WTC11 (cell line): ENCODE results near the gene PTPRN2. TPM values are rescaled to one million over a fixed set of nuclear protein-coding genes. Genes with fewer than 3 reads are reported as not detected.

ENCODE experiments used
- ATAC-seq: fragments of 200-7000 bp; cut with Tn5 transposase; 2 replicates; pipeline ENCODE4 v1.10.0; 2021; ENCODE audit warnings: mild to moderate bottlenecking, moderate library complexity
- CTCF ChIA-PET: fragments of 300-600 bp; sonication (Branson Sonifier 250); formaldehyde crosslinking; loops from one replicate; lab custom pipeline; 2021; ENCODE audit warnings: antibody characterized with exemption; lab: Charles Lee
- POLR2A ChIA-PET: fragments of 350-600 bp; sonication (Branson Sonifier 250); formaldehyde crosslinking; loops from one replicate; lab custom pipeline; 2021; ENCODE audit warnings: antibody characterized with exemption; lab: Charles Lee
- DNase-seq: peaks from one replicate; pipeline ENCODE4 v3.0.0; 2021; ENCODE audit warnings: low spot score
- H3K27ac Mint-ChIP-seq: 2 replicates; pipeline ENCODE4 v1.8.0; 2021; ENCODE audit warnings: mixed read lengths
- H3K27me3 Mint-ChIP-seq: 2 replicates; pipeline ENCODE4 v1.8.0; 2021; ENCODE audit warnings: low read depth, mild to moderate bottlenecking, moderate library complexity, mixed read lengths
- H3K36me3 Mint-ChIP-seq: 2 replicates; pipeline ENCODE4 v1.8.0; 2021; ENCODE audit warnings: mixed read lengths
- H3K4me1 Mint-ChIP-seq: 2 replicates; pipeline ENCODE4 v1.8.0; 2022; ENCODE audit warnings: mixed read lengths
- H3K4me3 Mint-ChIP-seq: 2 replicates; pipeline ENCODE4 v1.8.0; 2021; ENCODE audit warnings: mild to moderate bottlenecking, moderate library complexity, mixed read lengths
- H3K9me3 Mint-ChIP-seq: 2 replicates; pipeline ENCODE4 v1.8.0; 2021; ENCODE audit warnings: mixed read lengths
- CBFB ChIP-seq: sonication (generic); formaldehyde crosslinking; IDR thresholded peaks from 2 replicates; pipeline ENCODE4 v1.8.1; 2022; ENCODE audit warnings: mild to moderate bottlenecking, low read depth, missing genetic modification reagents
- CREB1 ChIP-seq: sonication (generic); formaldehyde crosslinking; IDR thresholded peaks from 2 replicates; pipeline ENCODE4 v1.8.0; 2023; ENCODE audit warnings: mild to moderate bottlenecking, missing genetic modification reagents
- E2F5 ChIP-seq: sonication (generic); formaldehyde crosslinking; IDR thresholded peaks from 2 replicates; pipeline ENCODE4 v1.8.1; 2022; ENCODE audit warnings: mild to moderate bottlenecking, moderate library complexity, missing genetic modification reagents
- HMGA2 ChIP-seq: fragments of 250-450 bp; sonication (Bioruptor Pico); IDR thresholded peaks from 2 replicates; pipeline ENCODE4 v1.4.0; 2021; ENCODE audit warnings: mild to moderate bottlenecking, moderate library complexity
- MAX ChIP-seq: sonication (generic); formaldehyde crosslinking; IDR thresholded peaks from 2 replicates; pipeline ENCODE4 v1.8.0; 2022; ENCODE audit warnings: mild to moderate bottlenecking, missing genetic modification reagents
- TCF7 ChIP-seq: sonication (generic); formaldehyde crosslinking; IDR thresholded peaks from 2 replicates; pipeline ENCODE4 v1.8.0; 2022; ENCODE audit warnings: mild to moderate bottlenecking, low read depth, missing genetic modification reagents, moderate library complexity
- TP53 ChIP-seq: sonication (generic); formaldehyde crosslinking; IDR thresholded peaks from 2 replicates; pipeline ENCODE4 v1.8.1; 2023; ENCODE audit warnings: mild to moderate bottlenecking, missing genetic modification reagents
- ZNF219 ChIP-seq: sonication (generic); formaldehyde crosslinking; IDR thresholded peaks from 2 replicates; pipeline ENCODE4 v1.8.0; 2023; ENCODE audit warnings: missing genetic modification reagents, mild to moderate bottlenecking, borderline replicate concordance
- ZNF317 ChIP-seq: sonication (generic); formaldehyde crosslinking; IDR thresholded peaks from 2 replicates; pipeline ENCODE4 v1.8.1; 2023; ENCODE audit warnings: low read depth, mild to moderate bottlenecking, moderate library complexity, missing genetic modification reagents, borderline replicate concordance
- total RNA-seq: library from RNA; stranded (reverse); gene quantifications from 3 replicates; pipeline ENCODE4 v1.2.3, GENCODE V29; 2021
- TF ChIP-seq, protein P1 (sequence below): sonication (generic); formaldehyde crosslinking; IDR thresholded peaks from 2 replicates; pipeline ENCODE4 v1.8.0; 2023; ENCODE audit warnings: missing genetic modification reagents
- TF ChIP-seq, protein P2 (sequence below): sonication (generic); formaldehyde crosslinking; IDR thresholded peaks from 2 replicates; pipeline ENCODE4 v1.8.0; 2023; ENCODE audit warnings: mild to moderate bottlenecking, missing genetic modification reagents
- TF ChIP-seq, protein P3 (sequence below): sonication (generic); formaldehyde crosslinking; IDR thresholded peaks from 2 replicates; pipeline ENCODE4 v1.8.0; 2022; ENCODE audit warnings: mild to moderate bottlenecking, missing genetic modification reagents
- TF ChIP-seq, protein P4 (sequence below): sonication (generic); formaldehyde crosslinking; conservative IDR thresholded peaks from 2 replicates; pipeline ENCODE4 v1.8.1; 2022; ENCODE audit warnings: mild to moderate bottlenecking, missing genetic modification reagents
- TF ChIP-seq, protein P5 (sequence below): sonication (generic); formaldehyde crosslinking; IDR thresholded peaks from 2 replicates; pipeline ENCODE4 v1.8.1; 2022; ENCODE audit warnings: mild to moderate bottlenecking, missing genetic modification reagents, moderate library complexity, borderline replicate concordance

Gene PTPRN2
- total RNA-seq, 1 experiment from 2014 or later: 4.7 TPM

- DNase-seq (no peak), ATAC-seq (peak; percentile 45)
- H3K27ac Mint-ChIP-seq: peak overlapping the region; percentile 76
- H3K27me3 Mint-ChIP-seq: peaks cover 41% of the 10 kb centered on the region
- TF ChIP-seq MAX (CRISPR knock-in tag) (peak; percentile 47; the same call in 1 of the 2 replicates), ZNF317 (CRISPR knock-in tag) (no peak)
- CTCF ChIA-PET: interaction anchor here (1.1 kb wide), 1 partner anchor 410 kb away, joined by 3 read pairs; no protein-coding TSS in a partner anchor
- no peak overlapping the region for H3K4me3 Mint-ChIP-seq
- H3K9me3 Mint-ChIP-seq: no peaks in the 10 kb centered on the region
- POLR2A ChIA-PET: no interaction called here
- peaks cover 46% of the 10 kb centered on the region for H3K4me1 Mint-ChIP-seq
- H3K36me3 Mint-ChIP-seq: no peaks in the 10 kb centered on the region
These were observed 20.4 kb downstream of the PTPRN2 start for GRCh38 chr7:158567153-158567603.

- TF ChIP-seq, protein P1, sequence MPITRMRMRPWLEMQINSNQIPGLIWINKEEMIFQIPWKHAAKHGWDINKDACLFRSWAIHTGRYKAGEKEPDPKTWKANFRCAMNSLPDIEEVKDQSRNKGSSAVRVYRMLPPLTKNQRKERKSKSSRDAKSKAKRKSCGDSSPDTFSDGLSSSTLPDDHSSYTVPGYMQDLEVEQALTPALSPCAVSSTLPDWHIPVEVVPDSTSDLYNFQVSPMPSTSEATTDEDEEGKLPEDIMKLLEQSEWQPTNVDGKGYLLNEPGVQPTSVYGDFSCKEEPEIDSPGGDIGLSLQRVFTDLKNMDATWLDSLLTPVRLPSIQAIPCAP (CRISPR knock-in tag): no peak
- no peak for TF ChIP-seq TP53 (CRISPR knock-in tag)
- TF ChIP-seq, protein P2, sequence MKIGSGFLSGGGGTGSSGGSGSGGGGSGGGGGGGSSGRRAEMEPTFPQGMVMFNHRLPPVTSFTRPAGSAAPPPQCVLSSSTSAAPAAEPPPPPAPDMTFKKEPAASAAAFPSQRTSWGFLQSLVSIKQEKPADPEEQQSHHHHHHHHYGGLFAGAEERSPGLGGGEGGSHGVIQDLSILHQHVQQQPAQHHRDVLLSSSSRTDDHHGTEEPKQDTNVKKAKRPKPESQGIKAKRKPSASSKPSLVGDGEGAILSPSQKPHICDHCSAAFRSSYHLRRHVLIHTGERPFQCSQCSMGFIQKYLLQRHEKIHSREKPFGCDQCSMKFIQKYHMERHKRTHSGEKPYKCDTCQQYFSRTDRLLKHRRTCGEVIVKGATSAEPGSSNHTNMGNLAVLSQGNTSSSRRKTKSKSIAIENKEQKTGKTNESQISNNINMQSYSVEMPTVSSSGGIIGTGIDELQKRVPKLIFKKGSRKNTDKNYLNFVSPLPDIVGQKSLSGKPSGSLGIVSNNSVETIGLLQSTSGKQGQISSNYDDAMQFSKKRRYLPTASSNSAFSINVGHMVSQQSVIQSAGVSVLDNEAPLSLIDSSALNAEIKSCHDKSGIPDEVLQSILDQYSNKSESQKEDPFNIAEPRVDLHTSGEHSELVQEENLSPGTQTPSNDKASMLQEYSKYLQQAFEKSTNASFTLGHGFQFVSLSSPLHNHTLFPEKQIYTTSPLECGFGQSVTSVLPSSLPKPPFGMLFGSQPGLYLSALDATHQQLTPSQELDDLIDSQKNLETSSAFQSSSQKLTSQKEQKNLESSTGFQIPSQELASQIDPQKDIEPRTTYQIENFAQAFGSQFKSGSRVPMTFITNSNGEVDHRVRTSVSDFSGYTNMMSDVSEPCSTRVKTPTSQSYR (CRISPR knock-in tag): no peak
- TF ChIP-seq TCF7 (CRISPR knock-in tag): no peak
- no peak for TF ChIP-seq HMGA2
- TF ChIP-seq CBFB (CRISPR knock-in tag): no peak
- TF ChIP-seq, protein P3, sequence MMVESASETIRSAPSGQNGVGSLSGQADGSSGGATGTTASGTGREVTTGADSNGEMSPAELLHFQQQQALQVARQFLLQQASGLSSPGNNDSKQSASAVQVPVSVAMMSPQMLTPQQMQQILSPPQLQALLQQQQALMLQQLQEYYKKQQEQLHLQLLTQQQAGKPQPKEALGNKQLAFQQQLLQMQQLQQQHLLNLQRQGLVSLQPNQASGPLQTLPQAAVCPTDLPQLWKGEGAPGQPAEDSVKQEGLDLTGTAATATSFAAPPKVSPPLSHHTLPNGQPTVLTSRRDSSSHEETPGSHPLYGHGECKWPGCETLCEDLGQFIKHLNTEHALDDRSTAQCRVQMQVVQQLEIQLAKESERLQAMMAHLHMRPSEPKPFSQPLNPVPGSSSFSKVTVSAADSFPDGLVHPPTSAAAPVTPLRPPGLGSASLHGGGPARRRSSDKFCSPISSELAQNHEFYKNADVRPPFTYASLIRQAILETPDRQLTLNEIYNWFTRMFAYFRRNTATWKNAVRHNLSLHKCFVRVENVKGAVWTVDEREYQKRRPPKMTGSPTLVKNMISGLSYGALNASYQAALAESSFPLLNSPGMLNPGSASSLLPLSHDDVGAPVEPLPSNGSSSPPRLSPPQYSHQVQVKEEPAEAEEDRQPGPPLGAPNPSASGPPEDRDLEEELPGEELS (CRISPR knock-in tag): no peak
- no peak for TF ChIP-seq CREB1
- TF ChIP-seq, protein P4, sequence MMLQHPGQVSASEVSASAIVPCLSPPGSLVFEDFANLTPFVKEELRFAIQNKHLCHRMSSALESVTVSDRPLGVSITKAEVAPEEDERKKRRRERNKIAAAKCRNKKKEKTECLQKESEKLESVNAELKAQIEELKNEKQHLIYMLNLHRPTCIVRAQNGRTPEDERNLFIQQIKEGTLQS (CRISPR knock-in tag): no peak
- TF ChIP-seq, protein P5, sequence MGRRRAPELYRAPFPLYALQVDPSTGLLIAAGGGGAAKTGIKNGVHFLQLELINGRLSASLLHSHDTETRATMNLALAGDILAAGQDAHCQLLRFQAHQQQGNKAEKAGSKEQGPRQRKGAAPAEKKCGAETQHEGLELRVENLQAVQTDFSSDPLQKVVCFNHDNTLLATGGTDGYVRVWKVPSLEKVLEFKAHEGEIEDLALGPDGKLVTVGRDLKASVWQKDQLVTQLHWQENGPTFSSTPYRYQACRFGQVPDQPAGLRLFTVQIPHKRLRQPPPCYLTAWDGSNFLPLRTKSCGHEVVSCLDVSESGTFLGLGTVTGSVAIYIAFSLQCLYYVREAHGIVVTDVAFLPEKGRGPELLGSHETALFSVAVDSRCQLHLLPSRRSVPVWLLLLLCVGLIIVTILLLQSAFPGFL: no peak
- no peak for TF ChIP-seq ZNF219 (CRISPR knock-in tag)
- TF ChIP-seq E2F5 (CRISPR knock-in tag): no peak
- DNase-seq: no peak
- no peak overlapping the region for H3K4me3 Mint-ChIP-seq
- peaks cover 51% of the 10 kb centered on the region for H3K4me1 Mint-ChIP-seq
- CTCF ChIA-PET: interaction anchor here (1.2 kb wide), 1 partner anchor 9 kb away, joined by 4 read pairs; no protein-coding TSS in a partner anchor
- no peak overlapping the region for H3K27ac Mint-ChIP-seq
- peaks cover 22% of the 10 kb centered on the region for H3K27me3 Mint-ChIP-seq
- POLR2A ChIA-PET: no interaction called here
- no peak for ATAC-seq
- H3K36me3 Mint-ChIP-seq: no peaks in the 10 kb centered on the region
- H3K9me3 Mint-ChIP-seq: no peaks in the 10 kb centered on the region
These were observed 23.0 kb downstream of the PTPRN2 start for GRCh38 chr7:158564663-158565035.
